H9 (cell line): ENCODE results near the gene RIC8A. TPM values are rescaled to one million over a fixed set of nuclear protein-coding genes. Genes with fewer than 3 reads are reported as not detected.
"Not testable (repeated sequence)": the region's sequence is repeated elsewhere in the genome, so short reads cannot be mapped to it uniquely, and the experiment has no call there.

Experiments
- DNase-seq: peaks from one replicate; pipeline ENCODE4 v3.0.0-alpha.2; 2017
- H2AFZ ChIP-seq: one replicate; pipeline ENCODE4 v1.6.1; 2013; ENCODE audit warnings: mild to moderate bottlenecking, low read length, control low read depth, moderate library complexity
- H2AK5ac ChIP-seq: 2 replicates; pipeline ENCODE4 v1.6.1; 2013; ENCODE audit warnings: low read length, control low read depth, mixed read lengths; ENCODE audit not compliant: insufficient read length
- H2BK120ac ChIP-seq: one replicate; pipeline ENCODE4 v1.6.1; 2013; ENCODE audit warnings: low read depth, mild to moderate bottlenecking, low read length, control low read depth, inconsistent platforms; ENCODE audit not compliant: poor library complexity, severe bottlenecking
- H2BK12ac ChIP-seq: 2 replicates; pipeline ENCODE4 v1.6.1; 2013; ENCODE audit warnings: low read length, control low read depth, mixed read lengths, low read depth; ENCODE audit not compliant: insufficient read length
- H2BK15ac ChIP-seq: 2 replicates; pipeline ENCODE4 v1.6.1; 2013; ENCODE audit warnings: low read depth, low read length, control low read depth
- H2BK20ac ChIP-seq: one replicate; pipeline ENCODE4 v1.6.1; 2013; ENCODE audit warnings: low read depth, mild to moderate bottlenecking, low read length, control low read depth, inconsistent platforms; ENCODE audit not compliant: poor library complexity, severe bottlenecking
- H2BK5ac ChIP-seq: 2 replicates; pipeline ENCODE4 v1.6.1; 2013; ENCODE audit warnings: low read length, control low read depth, mixed read lengths; ENCODE audit not compliant: insufficient read length
- H3K14ac ChIP-seq: 2 replicates; pipeline ENCODE4 v1.6.1; 2013; ENCODE audit warnings: low read length, control low read depth; ENCODE audit not compliant: insufficient read depth
- H3K18ac ChIP-seq: 2 replicates; pipeline ENCODE4 v1.6.1; 2013; ENCODE audit warnings: low read depth, mild to moderate bottlenecking, mixed read lengths, low read length, control low read depth; ENCODE audit not compliant: insufficient read length
- H3K23ac ChIP-seq: 2 replicates; pipeline ENCODE4 v1.6.1; 2013; ENCODE audit warnings: low read length, control low read depth, mixed read lengths, low read depth; ENCODE audit not compliant: insufficient read length
- H3K23me2 ChIP-seq: 2 replicates; pipeline ENCODE4 v1.6.1; 2013; ENCODE audit warnings: low read depth, mild to moderate bottlenecking, mixed read lengths, low read length, control low read depth; ENCODE audit not compliant: insufficient read length, poor library complexity, severe bottlenecking
- H3K27ac ChIP-seq: 2 replicates; pipeline ENCODE4 v1.5.1; 2013; ENCODE audit warnings: low read length, control low read depth, mixed read lengths, low read depth; ENCODE audit not compliant: insufficient read length
- H3K27me3 ChIP-seq: 2 replicates; pipeline ENCODE4 v1.6.1; 2013; ENCODE audit warnings: low read length, control low read depth, inconsistent platforms; ENCODE audit not compliant: insufficient read depth
- H3K4ac ChIP-seq: 2 replicates; pipeline ENCODE4 v1.6.1; 2013; ENCODE audit warnings: low read depth, mild to moderate bottlenecking, control low read depth, inconsistent platforms, low read length, moderate library complexity
- H3K4me1 ChIP-seq: 2 replicates; pipeline ENCODE4 v1.6.1; 2013; ENCODE audit warnings: low read length, control low read depth, inconsistent platforms; ENCODE audit not compliant: insufficient read depth
- H3K4me2 ChIP-seq: 2 replicates; pipeline ENCODE4 v1.6.1; 2013; ENCODE audit warnings: low read length, control low read depth, mixed read lengths; ENCODE audit not compliant: insufficient read length, insufficient read depth
- H3K56ac ChIP-seq: 2 replicates; pipeline ENCODE4 v1.6.1; 2013; ENCODE audit warnings: low read depth, mild to moderate bottlenecking, mixed read lengths, low read length, control low read depth; ENCODE audit not compliant: insufficient read length
- H3K79me1 ChIP-seq: 2 replicates; pipeline ENCODE4 v1.6.1; 2013; ENCODE audit warnings: low read depth, mild to moderate bottlenecking, moderate library complexity, low read length, control low read depth, inconsistent platforms; ENCODE audit not compliant: insufficient read depth, poor library complexity, severe bottlenecking
- H3K79me2 ChIP-seq: 2 replicates; pipeline ENCODE4 v1.6.1; 2013; ENCODE audit warnings: low read length, control low read depth, inconsistent platforms; ENCODE audit not compliant: insufficient read depth
- H3K9ac ChIP-seq: 2 replicates; pipeline ENCODE4 v1.6.1; 2013; ENCODE audit warnings: low read length, control low read depth, mixed read lengths; ENCODE audit not compliant: insufficient read length; ENCODE audit errors: extremely low read depth
- H3K9me3 ChIP-seq: one replicate; pipeline ENCODE4 v1.6.1; 2013; ENCODE audit warnings: low read depth, low read length, inconsistent platforms; ENCODE audit not compliant: control insufficient read depth
- H3T11ph ChIP-seq: one replicate; pipeline ENCODE4 v1.6.1; 2013; ENCODE audit warnings: mild to moderate bottlenecking, low read length, control low read depth, inconsistent platforms
- H4K20me1 ChIP-seq: one replicate; pipeline ENCODE4 v1.6.1; 2013; ENCODE audit not compliant: control insufficient read depth, insufficient read length, insufficient read depth
- H4K5ac ChIP-seq: 2 replicates; pipeline ENCODE4 v1.6.1; 2013; ENCODE audit warnings: low read depth, mild to moderate bottlenecking, mixed read lengths, low read length, control low read depth; ENCODE audit not compliant: insufficient read length
- H4K8ac ChIP-seq: replicated peaks from 2 replicates; pipeline ENCODE4 v1.6.1; 2013; ENCODE audit warnings: low read length, control low read depth, mixed read lengths, low read depth; ENCODE audit not compliant: insufficient read length
- H4K91ac ChIP-seq: 2 replicates; pipeline ENCODE4 v1.6.1; 2013; ENCODE audit warnings: low read depth, mild to moderate bottlenecking, moderate library complexity, mixed read lengths, low read length, control low read depth; ENCODE audit not compliant: insufficient read length
- H3K27ac Mint-ChIP-seq, 3 experiments: 2 replicates in 2 of 3; 3 replicates in 1 of 3; pipeline ENCODE4 v1.8.0; 2020 to 2021; ENCODE audit warnings: mixed read lengths in 3 of 3, mild to moderate bottlenecking in 1 of 3, moderate library complexity in 1 of 3
- H3K27me3 Mint-ChIP-seq: 2 replicates; pipeline ENCODE4 v1.8.0; 2021; ENCODE audit warnings: low read depth, mild to moderate bottlenecking, moderate library complexity, mixed read lengths
- H3K36me3 Mint-ChIP-seq, 3 experiments: 2 replicates in 2 of 3; 3 replicates in 1 of 3; pipeline ENCODE4 v1.8.0; 2020 to 2021; ENCODE audit warnings: low read depth in 3 of 3, mixed read lengths in 3 of 3; ENCODE audit not compliant: insufficient read depth in 1 of 3
- H3K4me1 Mint-ChIP-seq, 2 experiments: 2 replicates each; pipeline ENCODE4 v1.8.0; 2020; ENCODE audit warnings: mixed read lengths in 2 of 2
- H3K4me3 Mint-ChIP-seq, 2 experiments: 2 replicates in 1 of 2; 3 replicates in 1 of 2; pipeline ENCODE4 v1.8.0; 2020 to 2021; ENCODE audit warnings: mild to moderate bottlenecking in 2 of 2, mixed read lengths in 2 of 2, moderate library complexity in 1 of 2
- H3K9me3 Mint-ChIP-seq, 2 experiments: 2 replicates in 1 of 2; 3 replicates in 1 of 2; pipeline ENCODE4 v1.8.0; 2020; ENCODE audit warnings: mild to moderate bottlenecking in 2 of 2, mixed read lengths in 2 of 2, moderate library complexity in 1 of 2
- CTCF ChIP-seq: fragments of 200-600 bp; sonication (generic); conservative IDR thresholded peaks from 3 replicates; pipeline ENCODE4 v1.8.0; 2021; ENCODE audit warnings: antibody characterized with exemption, mild to moderate bottlenecking
- WGBS: extraction: QIAGEN DNeasy Blood & Tissue Kit; methylation state at CpG from one replicate; pipeline ENCODE4 v1.1.7; 2013; ENCODE audit warnings: missing lambda C conversion rate, low lambda C conversion rate, mixed read lengths; ENCODE audit not compliant: insufficient read length; ENCODE audit errors: extremely low coverage; 5-methylcytosine and 5-hydroxymethylcytosine counted together
- total RNA-seq: library from RNA; stranded (reverse); gene quantifications from 2 replicates; pipeline ENCODE4 v1.2.1, GENCODE V29; 2021

The RIC8A gene
- total RNA-seq, 1 experiment from 2014 or later, result 94.9 TPM

DNA sequence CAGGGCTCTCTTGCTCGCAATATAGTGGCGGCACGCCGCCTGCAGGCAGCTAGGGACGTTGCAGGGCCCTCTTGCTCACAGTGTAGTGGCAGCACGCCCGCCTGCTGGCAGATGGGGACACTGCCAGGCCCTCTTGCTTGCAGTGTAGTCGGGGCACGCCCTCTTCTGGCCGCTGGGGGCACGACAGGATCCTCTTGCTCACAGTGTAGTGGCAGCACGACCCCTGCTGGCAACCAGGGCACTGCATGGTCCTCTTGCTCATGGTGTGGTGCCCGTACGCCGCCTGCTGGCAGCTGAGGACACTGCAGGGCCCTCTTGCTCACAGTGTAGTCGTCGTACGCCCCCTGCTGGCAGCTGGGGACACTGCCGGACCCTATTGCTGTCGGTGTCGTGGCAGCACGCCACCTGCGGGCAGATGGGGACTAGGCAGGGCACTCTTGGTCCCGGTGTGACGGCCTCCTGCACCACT lies 17.6 kb upstream of the RIC8A start:
- H3K4me2 ChIP-seq, H4K20me1 ChIP-seq, H2BK120ac ChIP-seq, H2BK5ac ChIP-seq, H4K8ac ChIP-seq, H2BK20ac ChIP-seq, DNase-seq, H3K9ac ChIP-seq, H3K23me2 ChIP-seq, H3K79me2 ChIP-seq, H3K27ac ChIP-seq, H2AK5ac ChIP-seq, H2AFZ ChIP-seq, H3K4me3 Mint-ChIP-seq, H3K79me1 ChIP-seq, H2BK15ac ChIP-seq, H3T11ph ChIP-seq, H4K91ac ChIP-seq, H3K4me1 ChIP-seq, H3K18ac ChIP-seq, H2BK12ac ChIP-seq, H3K23ac ChIP-seq, H3K36me3 Mint-ChIP-seq, H4K5ac ChIP-seq, H3K27me3 ChIP-seq, H3K14ac ChIP-seq, H3K27me3 Mint-ChIP-seq, H3K56ac ChIP-seq, H3K4ac ChIP-seq, H3K27ac Mint-ChIP-seq, H3K4me1 Mint-ChIP-seq, H3K9me3 ChIP-seq: not testable (repeated sequence)
- TF ChIP-seq CTCF, result peak; percentile 48; the same call in 2 of the 3 replicates
- WGBS, result no CpG with 5 or more reads among the region's 25 CpGs
- peaks cover 11 to 21% of the 10 kb centered on the region in 2 experiments for H3K9me3 Mint-ChIP-seq

DNA sequence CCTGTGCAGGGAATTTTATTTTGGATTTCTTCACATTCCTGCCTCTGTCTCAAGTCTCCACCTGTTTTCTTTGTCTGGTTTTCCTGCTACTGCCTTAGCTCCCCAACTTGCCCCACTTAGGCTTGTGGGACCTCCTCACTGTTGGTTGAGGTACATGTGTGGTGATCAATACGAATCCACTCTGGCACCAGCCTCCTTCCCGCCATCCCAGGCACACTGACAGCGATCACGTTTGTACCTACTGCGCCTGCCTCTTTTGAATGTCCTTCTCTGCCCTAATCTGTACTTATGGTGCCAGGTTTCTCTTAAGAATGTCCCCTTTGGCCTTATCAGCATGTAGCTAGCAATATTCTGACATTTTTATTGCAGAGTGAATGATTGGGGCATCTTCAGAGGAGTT lies 17.0 kb upstream of the RIC8A start:
- H4K5ac ChIP-seq, H4K20me1 ChIP-seq, H3K79me1 ChIP-seq, H2BK20ac ChIP-seq, H3K4me1 ChIP-seq, H3K18ac ChIP-seq, H2BK15ac ChIP-seq, H3K4me2 ChIP-seq, H2BK120ac ChIP-seq, H3K27ac ChIP-seq, H2BK5ac ChIP-seq, DNase-seq, H3K23ac ChIP-seq, H3K27me3 Mint-ChIP-seq, H3K79me2 ChIP-seq, H4K8ac ChIP-seq, H2AK5ac ChIP-seq, H3K36me3 Mint-ChIP-seq, H4K91ac ChIP-seq, H3K27ac Mint-ChIP-seq, H3K9me3 ChIP-seq, H3K14ac ChIP-seq, H3K4me1 Mint-ChIP-seq, H2BK12ac ChIP-seq, H3K23me2 ChIP-seq, H3K27me3 ChIP-seq, H3K4ac ChIP-seq, H2AFZ ChIP-seq, H3K9ac ChIP-seq, H3K4me3 Mint-ChIP-seq, H3K56ac ChIP-seq, H3T11ph ChIP-seq: not testable (repeated sequence)
- WGBS, result no CpG with 5 or more reads among the region's 5 CpGs
- H3K9me3 Mint-ChIP-seq, result peaks cover 11 to 21% of the 10 kb centered on the region in 2 experiments
